GM12874 (cell line): ENCODE measurements around the gene CRMP1.

ENCODE experiments used
- CTCF ChIP-seq: IDR thresholded peaks from 2 replicates; pipeline ENCODE4 v1.5.1; 2011; ENCODE audit warnings: low read depth, mild to moderate bottlenecking, control low read depth, low read length, moderate library complexity; ENCODE audit not compliant: insufficient read depth

CRMP1 gene

GRCh38 chr4:5793514-5793913, 99.4 kb downstream of the CRMP1 start:
- no peak for TF ChIP-seq CTCF

GRCh38 chr4:5791654-5792053, 101.2 kb downstream of the CRMP1 start:
- no peak for TF ChIP-seq CTCF

- no peak for TF ChIP-seq CTCF
Measured at GRCh38 chr4:5790546-5790857, 102.4 kb downstream of the CRMP1 start.

GRCh38 chr4:5789141-5789540, 103.7 kb downstream of the CRMP1 start:
- no peak for TF ChIP-seq CTCF

- no peak for TF ChIP-seq CTCF
Measured at GRCh38 chr4:5788144-5788543, 104.7 kb downstream of the CRMP1 start.

GRCh38 chr4:5787311-5787710, 105.6 kb downstream of the CRMP1 start:
- TF ChIP-seq CTCF, result no peak

GRCh38 chr4:5785806-5786680, 106.8 kb downstream of the CRMP1 start:
- TF ChIP-seq CTCF, result no peak
